PC-9 (cell line): Measurements from ENCODE around the gene PSME1. TPM values are rescaled to one million over a fixed set of nuclear protein-coding genes. Genes with fewer than 3 reads are reported as not detected.

Experiments used
- BruUV-seq: library from RNA; stranded (reverse); fragments of 400-500 nt; replicated peaks from 2 replicates; lab custom pipeline; 2021; lab: Mats Ljungman, UMichigan
- CTCF ChIA-PET: fragments of 300-600 bp; sonication (Branson Sonifier 250); formaldehyde crosslinking; loops from one replicate; lab custom pipeline; 2022; ENCODE audit warnings: antibody characterized with exemption; lab: Charles Lee
- POLR2A ChIA-PET: fragments of 300-600 bp; sonication (Branson Sonifier 250); formaldehyde crosslinking; loops from one replicate; lab custom pipeline; 2022; ENCODE audit warnings: antibody characterized with exemption; ENCODE audit not compliant: unreplicated experiment; lab: Charles Lee
- DNase-seq, 2 experiments: peaks; one replicate each; pipeline versions ENCODE4 v3.0.0 to v3.0.0-alpha.2; 2015 to 2022; ENCODE audit warnings: mixed read lengths in 1 of 2
- H2AFZ ChIP-seq: fragments of 200-600 bp; sonication (generic); 2 replicates; pipeline ENCODE4 v1.8.1; 2017; ENCODE audit warnings: antibody characterized with exemption
- H3F3A ChIP-seq: fragments of 200-600 bp; sonication (generic); 2 replicates; pipeline ENCODE4 v1.8.1; 2017; ENCODE audit warnings: antibody characterized with exemption, mild to moderate bottlenecking, low read depth; ENCODE audit not compliant: insufficient read depth
- H3K27ac ChIP-seq: fragments of 200-600 bp; sonication (generic); 2 replicates; pipeline ENCODE4 v1.6.1; 2016; ENCODE audit warnings: mixed run types
- H3K27me3 ChIP-seq: fragments of 200-600 bp; sonication (generic); 2 replicates; pipeline ENCODE4 v1.6.1; 2016; ENCODE audit warnings: low read depth, mixed run types; ENCODE audit not compliant: insufficient read depth
- H3K36me3 ChIP-seq: fragments of 200-600 bp; sonication (generic); 2 replicates; pipeline ENCODE4 v1.6.1; 2016; ENCODE audit warnings: low read depth, mixed run types
- H3K4me1 ChIP-seq: fragments of 200-600 bp; sonication (generic); replicated peaks from 2 replicates; pipeline ENCODE4 v1.6.1; 2016; ENCODE audit warnings: mixed run types; ENCODE audit not compliant: insufficient read depth
- H3K4me2 ChIP-seq: fragments of 200-600 bp; sonication (generic); 2 replicates; pipeline ENCODE4 v1.6.1; 2017; ENCODE audit warnings: mixed run types
- H3K4me3 ChIP-seq: fragments of 200-600 bp; sonication (generic); 2 replicates; pipeline ENCODE4 v1.6.1; 2016; ENCODE audit warnings: mixed run types
- H3K79me2 ChIP-seq: fragments of 200-600 bp; sonication (generic); 2 replicates; pipeline ENCODE4 v1.6.1; 2017; ENCODE audit warnings: low read depth, mixed run types
- H3K9me2 ChIP-seq: fragments of 200-600 bp; sonication (generic); 2 replicates; pipeline ENCODE4 v1.8.1; 2017; ENCODE audit warnings: mild to moderate bottlenecking; ENCODE audit not compliant: insufficient read depth
- H3K9me3 ChIP-seq: fragments of 200-600 bp; sonication (generic); 2 replicates; pipeline ENCODE4 v1.8.1; 2016; ENCODE audit warnings: low read depth; ENCODE audit not compliant: insufficient read depth
- H4K20me1 ChIP-seq: fragments of 200-600 bp; sonication (generic); 2 replicates; pipeline ENCODE4 v1.8.1; 2017; ENCODE audit not compliant: insufficient read depth
- CTCF ChIP-seq: fragments of 200-600 bp; sonication (generic); conservative IDR thresholded peaks from 2 replicates; pipeline ENCODE4 v1.6.1; 2017; ENCODE audit warnings: mixed run types, antibody characterized with exemption, mild to moderate bottlenecking, moderate library complexity
- EZH2 ChIP-seq: fragments of 200-600 bp; sonication (generic); IDR thresholded peaks from 2 replicates; pipeline ENCODE4 v1.8.0; 2017; ENCODE audit warnings: antibody characterized with exemption, low read depth
- intact Hi-C: fragments of 100-400 bp; cut with micrococcal nuclease; formaldehyde crosslinking; loops from one replicate; pipeline ENCODE4 v1.10.0; 2022; ENCODE audit not compliant: unreplicated experiment
- total RNA-seq: library from RNA; stranded (reverse); gene quantifications from 2 replicates; pipeline ENCODE4 v1.2.3, GENCODE V29; 2021

PSME1 gene
- total RNA-seq, 1 experiment from 2014 or later, result 174 TPM

GRCh38 chr14:24156840-24157239, 20.8 kb downstream of the PSME1 start:
- Histone ChIP-seq H3K9me3 (no peaks in the 10 kb centered on the region), H3K27me3 (no peaks in the 10 kb centered on the region), H3F3A (no peaks in the 10 kb centered on the region; the same call in 1 of the 2 replicates), H3K9me2 (no peaks in the 10 kb centered on the region), H3K4me1 (peaks cover 13% of the 10 kb centered on the region), H3K27ac (no peak overlapping the region), H3K4me2 (no peak overlapping the region), H2AFZ (no peak overlapping the region), H3K79me2 (no peaks in the 10 kb centered on the region), H3K36me3 (no peaks in the 10 kb centered on the region; the same call in 1 of the 2 replicates), H3K4me3 (no peak overlapping the region), H4K20me1 (no peaks in the 10 kb centered on the region)
- intact Hi-C loops, result no loop called here
- no TSS peak for BruUV-seq
- ChIA-PET POLR2A (interaction anchor here (0.7 kb wide), 1 partner anchor 87 kb away, joined by 3 read pairs; no protein-coding TSS in a partner anchor), CTCF (no interaction called here)
- TF ChIP-seq CTCF, result no peak
- TF ChIP-seq EZH2, result no peak
- DNase-seq, result no peak

GRCh38 chr14:24157331-24157730, 21.3 kb downstream of the PSME1 start:
- H4K20me1 ChIP-seq, result no peaks in the 10 kb centered on the region
- no peaks in the 10 kb centered on the region for H3K79me2 ChIP-seq
- no peaks in the 10 kb centered on the region for H3K9me2 ChIP-seq
- no peak overlapping the region for H3K4me3 ChIP-seq
- H2AFZ ChIP-seq, result no peak overlapping the region
- no peak overlapping the region for H3K4me2 ChIP-seq
- ChIA-PET POLR2A (interaction anchor here (0.7 kb wide), 1 partner anchor 87 kb away, joined by 3 read pairs; no protein-coding TSS in a partner anchor), CTCF (no interaction called here)
- no peak overlapping the region for H3K27ac ChIP-seq
- DNase-seq, result no peak
- peaks cover 13% of the 10 kb centered on the region for H3K4me1 ChIP-seq
- H3K9me3 ChIP-seq, result no peaks in the 10 kb centered on the region
- no peaks in the 10 kb centered on the region; the same call in 1 of the 2 replicates for H3F3A ChIP-seq
- H3K27me3 ChIP-seq, result no peaks in the 10 kb centered on the region
- no TSS peak for BruUV-seq
- intact Hi-C loops, result no loop called here
- no peak for TF ChIP-seq CTCF
- no peak for TF ChIP-seq EZH2
- no peaks in the 10 kb centered on the region; the same call in 1 of the 2 replicates for H3K36me3 ChIP-seq

GRCh38 chr14:24159777-24160498, 23.9 kb downstream of the PSME1 start:
- H3K27me3 ChIP-seq, result no peaks in the 10 kb centered on the region
- BruUV-seq, result no TSS peak
- no peak overlapping the region for H3K4me3 ChIP-seq
- H3F3A ChIP-seq, result no peaks in the 10 kb centered on the region; the same call in 1 of the 2 replicates
- H3K79me2 ChIP-seq, result no peaks in the 10 kb centered on the region
- H3K4me1 ChIP-seq, result peaks cover 13% of the 10 kb centered on the region
- intact Hi-C loops, result loop anchor here (2.0 to 5.0 kb wide), 2 partner anchors 68 to 101 kb away; partner anchors contain the start of gene PCK2
- no peak for DNase-seq
- no peaks in the 10 kb centered on the region for H4K20me1 ChIP-seq
- H2AFZ ChIP-seq, result no peak overlapping the region
- ChIA-PET CTCF (interaction anchor here (0.7 kb wide), 1 partner anchor 500 kb away, joined by 5 read pairs; no protein-coding TSS in a partner anchor), POLR2A (interaction anchor here (0.5 kb wide), 1 partner anchor 54 kb away, joined by 3 read pairs; the partner anchor contains the start of gene CHMP4A)
- no peaks in the 10 kb centered on the region for H3K9me2 ChIP-seq
- no peaks in the 10 kb centered on the region for H3K9me3 ChIP-seq
- H3K27ac ChIP-seq, result no peak overlapping the region
- TF ChIP-seq EZH2 (no peak), CTCF (no peak)
- no peak overlapping the region for H3K4me2 ChIP-seq
- H3K36me3 ChIP-seq, result no peaks in the 10 kb centered on the region; the same call in 1 of the 2 replicates
